HepG2 (cell line): ENCODE results near the gene TAS1R3. TPM values are rescaled to one million over a fixed set of nuclear protein-coding genes. Genes with fewer than 3 reads are reported as not detected.
A peak's percentile ranks its signal among the peaks of the same experiment; 100 is the strongest.

Experiments used
- ADNP ChIP-seq: sonication (generic); formaldehyde crosslinking; IDR thresholded peaks from 2 replicates; pipeline ENCODE4 v1.4.0; 2020; ENCODE audit warnings: missing genetic modification reagents
- AGO1 ChIP-seq: fragments of 200-400 bp; formaldehyde crosslinking; IDR thresholded peaks from 2 replicates; pipeline ENCODE4 v1.6.1; 2017; ENCODE audit warnings: mild to moderate bottlenecking, low read depth, low read length, moderate library complexity; ENCODE audit not compliant: poor library complexity, severe bottlenecking
- AGO2 ChIP-seq: fragments of 200-400 bp; formaldehyde crosslinking; optimal IDR thresholded peaks from 2 replicates; pipeline ENCODE3; 2017; ENCODE audit warnings: mild to moderate bottlenecking, low read depth, low read length, moderate library complexity
- GLMP ChIP-seq: sonication (generic); formaldehyde crosslinking; IDR thresholded peaks from 2 replicates; pipeline ENCODE4 v1.9.0; 2021; ENCODE audit warnings: missing genetic modification reagents, mild to moderate bottlenecking, borderline replicate concordance
- HNF4A ChIP-seq: sonication (generic); formaldehyde crosslinking; IDR thresholded peaks from 2 replicates; pipeline ENCODE4 v1.4.0; 2020; ENCODE audit warnings: missing genetic modification reagents
- PRDM10 ChIP-seq: sonication (generic); formaldehyde crosslinking; IDR thresholded peaks from 2 replicates; pipeline ENCODE4 v1.4.0; 2020; ENCODE audit warnings: low read depth, missing genetic modification reagents
- TGIF2 ChIP-seq: IDR thresholded peaks from 2 replicates; pipeline ENCODE4 v1.6.1; 2016; ENCODE audit warnings: control low read depth, missing compliant biosample characterization
- UBTF ChIP-seq: sonication (generic); formaldehyde crosslinking; IDR thresholded peaks from 2 replicates; pipeline ENCODE4 v1.4.0; 2020; ENCODE audit warnings: mild to moderate bottlenecking, missing genetic modification reagents
- XRCC5 ChIP-seq: fragments of 200-400 bp; formaldehyde crosslinking; optimal IDR thresholded peaks from 2 replicates; pipeline ENCODE3; 2017; ENCODE audit warnings: mild to moderate bottlenecking, low read length
- ZBTB2 ChIP-seq: sonication (generic); formaldehyde crosslinking; IDR thresholded peaks from 2 replicates; pipeline ENCODE4 v1.8.0; 2022; ENCODE audit warnings: low read depth, missing genetic modification reagents
- ZBTB44 ChIP-seq: sonication (generic); formaldehyde crosslinking; IDR thresholded peaks from 2 replicates; pipeline ENCODE4 v1.4.0; 2020; ENCODE audit warnings: missing genetic modification reagents
- ZFAT ChIP-seq: sonication (generic); formaldehyde crosslinking; conservative IDR thresholded peaks from 2 replicates; pipeline ENCODE4 v1.8.1; 2023; ENCODE audit warnings: missing genetic modification reagents, inconsistent platforms
- ZFP82 ChIP-seq: sonication (generic); formaldehyde crosslinking; IDR thresholded peaks from 2 replicates; pipeline ENCODE4 v1.5.1; 2020; ENCODE audit warnings: mild to moderate bottlenecking, missing genetic modification reagents, borderline replicate concordance
- ZNF10 ChIP-seq: sonication (generic); formaldehyde crosslinking; IDR thresholded peaks from 2 replicates; pipeline ENCODE4 v1.4.0; 2020; ENCODE audit warnings: mild to moderate bottlenecking, low read depth, missing genetic modification reagents, borderline replicate concordance
- ZNF564 ChIP-seq: sonication (generic); formaldehyde crosslinking; IDR thresholded peaks from 2 replicates; pipeline ENCODE4 v1.8.1; 2023; ENCODE audit warnings: mild to moderate bottlenecking, missing genetic modification reagents
- ZNF678 ChIP-seq: sonication (generic); formaldehyde crosslinking; IDR thresholded peaks from 2 replicates; pipeline ENCODE4 v1.4.0; 2020; ENCODE audit warnings: mild to moderate bottlenecking, missing genetic modification reagents
- ZNF850 ChIP-seq: sonication (generic); formaldehyde crosslinking; conservative IDR thresholded peaks from 2 replicates; pipeline ENCODE4 v1.9.0; 2021; ENCODE audit warnings: mild to moderate bottlenecking, missing genetic modification reagents
- polyA plus RNA-seq, 8 experiments: library from polyadenylated mRNA; depleted of rRNA in 3 of 8; stranded (reverse) in 7 of 8; unstranded in 1 of 8; fragments of >200 nt; fragmentation: Illumina TruSeq in 4 of 8; extraction: Trizol in 4 of 8; gene quantifications; 2 replicates each; pipeline versions ENCODE4 v1.2.1 to v1.2.3, GENCODE V29; 2011 to 2016; ENCODE audit warnings: low read depth in 4 of 8, missing spikeins in 1 of 8, mixed read lengths in 1 of 8; ENCODE audit not compliant: insufficient read depth in 1 of 8
- total RNA-seq, 5 experiments: library from RNA; depleted of rRNA; stranded (reverse); fragments of >200 nt; fragmentation: Illumina TruSeq; extraction: Trizol; gene quantifications; 2 replicates each; pipeline ENCODE4 v1.2.3, GENCODE V29; 2016; ENCODE audit warnings: low read depth in 1 of 5

The TAS1R3 gene
- total and polyA plus RNA-seq, 2 of the 13 experiments (the other 11 are each of a cell fraction or from before 2014, with no cell fraction given): 0.13 to 0.15 TPM

GRCh38 chr1:1307923-1308755 lies 22.9 kb upstream of the TAS1R3 start, which contains the start of the genes ACAP3 and PUSL1 (continued):
- TF ChIP-seq PRDM10 (CRISPR knock-in tag) (peak; percentile 67; the same call in 1 of the 2 replicates), ZNF10 (CRISPR knock-in tag) (no peak), ZNF850 (CRISPR knock-in tag) (0 out of 2 replicates have a peak, but pooled peaks have one; percentile 15), ZNF678 (CRISPR knock-in tag) (no peak), ADNP (no peak), ZBTB44 (no peak), XRCC5 (peak; percentile 69), HNF4A (CRISPR knock-in tag) (peak; percentile 22; the same call in 1 of the 2 replicates), AGO2 (peak; percentile 11), ZFP82 (CRISPR knock-in tag) (peak; percentile 53; the same call in 1 of the 2 replicates), GLMP (CRISPR knock-in tag) (no peak), ZFAT (CRISPR knock-in tag) (0 out of 2 replicates have a peak, but pooled peaks have one; percentile 36), ZBTB2 (CRISPR knock-in tag) (peak; percentile 97), ZNF564 (0 out of 2 replicates have a peak, but pooled peaks have one; percentile 44), AGO1 (peak; percentile 82), UBTF (CRISPR knock-in tag) (peak; percentile 32), TGIF2 (peak; percentile 99)
